Midbrain (tissue), 1 donor: Measurements from ENCODE around the gene NECAP2.
"Not testable (repeated sequence)": the region's sequence is repeated elsewhere in the genome, so short reads cannot be mapped to it uniquely, and the experiment has no call there.

ENCODE experiments used
- DNase-seq: peaks from one replicate; lab custom pipeline; 2025; lab: John Stamatoyannopoulos, UW

Gene NECAP2

DNA sequence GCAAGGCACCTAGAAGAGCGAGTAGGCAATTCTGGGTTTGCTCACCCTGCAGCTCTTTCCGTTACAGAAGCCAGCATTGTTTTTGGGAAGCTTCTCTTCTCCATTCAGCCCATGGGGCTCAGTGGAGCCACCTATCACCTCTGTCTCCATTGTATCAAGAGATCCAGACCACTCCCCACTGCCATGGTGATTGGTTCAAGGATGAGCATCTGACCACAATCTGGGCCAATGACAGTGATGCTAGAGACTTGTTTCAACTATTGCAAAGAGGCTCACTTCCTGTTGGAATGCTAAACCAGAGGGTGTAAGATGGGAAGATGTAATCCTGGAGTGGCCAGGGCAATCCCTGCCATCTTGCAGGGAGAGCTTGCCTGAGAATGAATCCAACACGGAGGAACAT is 9.9 kb upstream of the NECAP2 start:
- DNase-seq: no peak

DNA sequence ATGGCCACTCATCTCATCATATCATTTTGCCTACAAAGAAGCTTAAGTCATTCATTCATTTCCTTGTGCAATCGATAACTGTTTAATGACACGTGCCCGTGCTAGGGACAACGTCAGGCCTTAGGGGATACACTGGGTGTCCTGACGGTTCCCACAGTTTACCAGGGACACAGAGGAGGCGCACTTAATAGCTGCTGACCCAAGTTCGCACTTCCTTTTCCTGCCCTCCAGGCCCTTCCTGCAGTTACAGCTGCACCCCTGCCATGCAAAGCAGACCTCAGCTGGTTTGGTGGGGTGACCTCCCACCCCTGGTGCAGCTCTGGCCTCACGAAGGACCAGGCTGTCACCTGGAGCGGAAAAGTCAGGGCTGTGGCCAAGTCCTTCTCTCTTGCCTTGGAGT is 7.5 kb upstream of the NECAP2 start:
- no peak for DNase-seq

DNA sequence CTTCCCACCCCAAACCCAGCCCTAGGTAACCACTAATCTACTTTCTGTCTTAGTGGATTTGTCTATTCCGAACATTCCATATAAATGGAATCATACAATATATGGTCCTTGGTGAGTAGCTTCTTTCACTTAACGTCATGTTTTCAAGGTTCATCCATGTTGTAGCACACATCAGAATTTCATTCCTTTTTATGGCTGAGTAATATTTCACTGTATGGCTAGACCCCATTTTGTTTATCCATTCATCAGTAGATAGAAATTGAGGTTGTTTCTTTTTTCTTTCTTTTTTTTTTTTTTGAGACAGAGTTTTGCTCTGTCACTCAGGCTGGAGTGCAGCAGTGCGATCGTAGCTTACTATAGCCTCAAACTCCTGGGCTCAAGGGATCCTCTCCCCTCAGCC is 6.5 kb upstream of the NECAP2 start:
- DNase-seq: no peak

GRCh38 chr1:16434501-16434900 is 6.0 kb upstream of the NECAP2 start:
- DNase-seq: no peak

DNA sequence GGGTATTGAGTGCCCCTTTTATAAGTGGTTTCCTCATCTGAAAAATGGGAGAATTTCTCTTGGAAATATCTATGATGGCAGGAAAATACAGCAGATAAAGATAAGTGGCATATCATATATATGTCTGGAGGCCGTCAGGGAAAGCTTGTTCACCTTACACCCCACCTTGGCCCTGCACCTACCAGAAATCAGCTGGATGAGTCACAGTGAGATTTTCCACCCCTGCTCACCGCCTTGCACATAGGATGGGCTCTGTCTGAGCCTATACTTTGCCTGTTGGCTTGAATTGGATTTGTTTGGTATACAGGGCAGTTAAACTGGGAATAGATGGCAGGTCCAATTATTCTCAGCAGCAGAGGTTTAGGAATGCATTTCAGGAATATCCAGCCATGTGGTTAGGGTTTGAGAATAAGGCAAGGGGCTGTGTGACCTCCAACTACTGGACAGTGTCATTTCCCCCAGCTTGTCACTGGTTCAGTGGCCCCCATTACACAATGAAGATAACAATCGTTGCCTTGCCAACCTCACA is 3.5 kb upstream of the NECAP2 start, which contains the start of gene SPATA21:
Gene SPATA21, minus strand, starts transcription at position 479 of the 529 bp plus-strand sequence. CDS start 6,053 bp downstream, outside the sequence.
- DNase-seq: no peak

DNA sequence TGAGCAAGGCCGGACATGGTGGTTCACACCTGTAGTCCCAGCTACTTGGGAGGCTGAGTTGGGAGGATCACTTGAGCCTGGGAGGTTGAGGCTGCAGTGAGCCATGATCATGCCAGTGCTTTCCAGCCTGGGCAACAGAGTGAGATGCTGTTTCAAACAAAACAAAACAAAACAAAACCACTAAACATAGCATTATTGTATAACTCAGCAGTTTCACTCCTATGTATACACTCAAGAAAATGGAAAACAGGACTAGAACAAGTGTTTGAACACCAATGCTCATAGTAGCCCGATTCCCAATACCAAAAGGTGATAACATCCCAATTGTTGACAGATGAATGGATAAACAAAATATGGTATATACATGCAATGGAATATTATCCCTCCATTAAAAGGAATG is 2.0 kb upstream of the NECAP2 start:
- no peak for DNase-seq

- DNase-seq: no peak
Observed at GRCh38 chr1:16438924-16439323, 1.6 kb upstream of the NECAP2 start.

DNA sequence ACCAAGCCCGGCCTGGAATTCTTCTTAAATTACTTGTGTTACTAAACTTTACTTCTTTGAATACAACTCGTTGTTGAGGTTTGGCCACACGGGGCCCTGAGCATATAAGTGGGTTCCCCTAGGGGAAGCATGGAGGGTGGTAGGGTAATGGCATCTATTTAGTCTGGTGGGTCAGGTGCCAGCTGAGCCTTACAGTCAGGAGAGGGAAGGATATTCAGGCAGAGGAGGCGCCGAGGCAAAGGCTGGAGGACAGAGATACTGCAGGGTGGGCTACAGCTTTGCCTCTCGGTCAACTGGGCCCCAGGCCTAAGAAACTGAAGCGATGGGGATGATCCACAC is 424 bp upstream of the NECAP2 start:
- no peak for DNase-seq

DNA sequence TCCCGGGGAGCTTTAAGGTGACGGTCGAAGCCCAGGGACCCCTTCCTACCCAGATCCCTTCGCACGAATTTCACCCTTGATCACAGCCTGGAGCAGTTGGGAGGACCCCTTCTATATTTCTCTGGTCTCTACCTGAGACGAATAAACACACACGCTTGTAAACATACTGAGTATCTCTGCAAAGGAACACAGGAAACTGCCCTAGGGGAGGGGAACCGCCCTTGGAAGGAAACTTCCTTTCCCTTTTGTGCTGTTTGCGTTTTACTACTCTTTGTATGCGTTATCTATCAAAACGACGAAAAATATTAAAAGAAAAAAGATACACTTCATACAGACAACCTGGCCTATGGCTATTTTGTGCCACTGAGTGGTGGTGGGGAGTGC is 750 bp downstream of the NECAP2 start:
- DNase-seq: no peak

DNA sequence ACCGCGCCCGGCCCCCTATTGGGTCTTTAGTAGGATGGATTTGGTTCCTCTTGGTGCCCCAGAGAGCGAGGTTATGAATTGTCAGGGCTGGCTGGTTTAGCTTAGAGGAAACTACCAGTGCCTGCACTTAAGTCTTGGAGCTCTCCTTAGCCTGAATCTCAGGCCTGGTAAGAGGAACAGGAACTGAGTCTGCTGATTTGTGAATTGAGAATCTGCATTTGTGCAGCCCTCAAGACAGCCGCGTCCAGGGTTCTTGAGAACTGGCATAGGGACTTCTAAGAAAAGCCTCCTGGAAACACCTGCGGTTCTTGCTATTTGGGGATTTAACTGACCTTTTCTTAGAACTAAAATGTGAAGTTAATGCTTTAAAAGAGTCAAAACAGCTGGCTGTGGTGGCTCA is 1.7 kb downstream of the NECAP2 start:
- DNase-seq: no peak

DNA sequence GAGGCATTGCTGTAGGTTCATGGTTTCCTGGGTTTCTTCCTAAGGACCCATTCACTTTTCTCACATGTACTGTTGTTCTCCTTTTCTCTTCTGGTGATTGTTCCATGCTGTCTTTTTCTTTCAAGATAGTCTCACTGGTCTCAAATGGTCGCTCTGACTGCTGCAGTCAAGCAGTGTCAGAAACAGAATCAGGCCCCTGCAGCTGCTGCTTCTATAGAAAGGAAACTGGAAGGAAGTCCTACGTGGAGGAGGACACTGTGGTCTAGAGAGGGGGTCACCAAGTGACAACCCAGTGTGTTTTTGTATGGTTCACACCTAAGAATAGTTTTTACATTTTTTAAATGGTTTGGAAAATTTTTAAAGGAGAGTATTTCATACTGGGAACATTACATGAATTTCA is 2.4 kb downstream of the NECAP2 start:
- DNase-seq: no peak

- DNase-seq: no peak
Observed at GRCh38 chr1:16443975-16444770, 3.6 kb downstream of the NECAP2 start.

GRCh38 chr1:16445052-16445451 is 4.5 kb downstream of the NECAP2 start:
- no peak for DNase-seq

GRCh38 chr1:16446116-16446515 is 5.6 kb downstream of the NECAP2 start:
- DNase-seq: no peak

DNA sequence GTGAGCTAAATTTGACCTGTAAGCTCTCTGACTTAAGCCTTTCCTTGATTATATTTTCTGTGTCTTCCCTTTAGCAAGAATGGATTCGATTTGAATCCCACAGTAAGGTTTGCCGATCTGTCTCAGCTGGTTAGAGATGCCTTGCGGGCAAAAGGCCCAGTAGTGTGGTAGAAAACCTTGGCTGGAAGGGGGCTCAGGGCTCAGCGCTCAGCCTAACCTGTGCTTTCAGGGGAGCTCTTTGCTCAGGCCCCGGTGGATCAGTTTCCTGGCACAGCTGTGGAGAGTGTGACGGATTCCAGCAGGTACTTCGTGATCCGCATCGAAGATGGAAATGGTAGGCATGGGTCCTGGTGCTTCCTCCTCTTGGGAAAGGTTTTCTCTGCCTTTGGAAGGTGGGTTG is 7.1 kb downstream of the NECAP2 start:
- DNase-seq: no peak

GRCh38 chr1:16449065-16449464 is 8.5 kb downstream of the NECAP2 start:
- DNase-seq: no peak

DNA sequence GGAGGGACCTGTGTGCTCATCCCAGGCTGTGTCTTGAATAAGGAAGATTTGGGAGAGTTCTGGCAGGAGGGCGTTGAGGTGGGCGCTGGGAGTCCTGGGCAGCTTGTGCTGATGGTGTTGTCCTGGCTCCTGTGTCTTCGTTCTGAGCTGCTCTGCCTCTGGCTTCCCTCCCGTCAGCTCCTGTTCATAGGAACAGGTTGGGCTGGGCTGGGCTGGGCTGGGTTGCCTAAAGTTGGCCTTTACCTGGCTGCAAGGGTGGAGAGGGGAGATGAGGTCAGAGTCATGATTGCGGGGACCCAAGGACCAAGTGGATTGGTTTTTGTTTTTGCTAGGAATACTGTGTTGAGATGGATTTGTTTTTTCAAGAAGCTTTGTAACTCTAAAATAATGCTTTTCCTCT is 9.1 kb downstream of the NECAP2 start:
- no peak for DNase-seq

DNA sequence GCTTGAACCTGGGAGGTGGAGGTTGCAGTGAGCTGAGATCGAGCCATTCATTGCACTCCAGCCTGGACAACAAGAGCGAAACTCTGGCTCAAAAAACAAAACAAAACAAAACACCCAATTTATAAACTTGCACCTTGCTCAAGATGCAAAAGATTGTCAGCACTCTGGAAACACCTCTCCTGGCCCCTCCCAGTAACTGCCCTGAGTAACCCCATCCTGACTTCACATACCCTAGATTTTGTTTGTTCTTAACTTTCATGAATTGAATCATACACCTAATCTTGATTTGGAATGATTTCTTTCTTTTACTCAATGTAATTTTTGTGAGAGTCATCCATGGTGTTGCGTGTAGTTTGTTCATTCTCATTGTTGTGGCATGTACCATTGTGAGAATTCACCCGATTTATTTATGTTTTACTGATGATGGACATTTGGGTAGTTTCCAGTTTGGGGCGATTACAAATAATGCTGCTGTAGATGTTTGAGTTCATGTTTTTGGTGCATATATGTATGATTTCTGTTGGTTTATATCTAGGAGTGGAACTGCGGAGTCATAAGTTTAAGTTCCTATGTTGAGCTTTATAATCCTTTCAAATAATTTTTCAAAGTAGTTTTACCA is 10.4 kb downstream of the NECAP2 start:
- no peak for DNase-seq

DNA sequence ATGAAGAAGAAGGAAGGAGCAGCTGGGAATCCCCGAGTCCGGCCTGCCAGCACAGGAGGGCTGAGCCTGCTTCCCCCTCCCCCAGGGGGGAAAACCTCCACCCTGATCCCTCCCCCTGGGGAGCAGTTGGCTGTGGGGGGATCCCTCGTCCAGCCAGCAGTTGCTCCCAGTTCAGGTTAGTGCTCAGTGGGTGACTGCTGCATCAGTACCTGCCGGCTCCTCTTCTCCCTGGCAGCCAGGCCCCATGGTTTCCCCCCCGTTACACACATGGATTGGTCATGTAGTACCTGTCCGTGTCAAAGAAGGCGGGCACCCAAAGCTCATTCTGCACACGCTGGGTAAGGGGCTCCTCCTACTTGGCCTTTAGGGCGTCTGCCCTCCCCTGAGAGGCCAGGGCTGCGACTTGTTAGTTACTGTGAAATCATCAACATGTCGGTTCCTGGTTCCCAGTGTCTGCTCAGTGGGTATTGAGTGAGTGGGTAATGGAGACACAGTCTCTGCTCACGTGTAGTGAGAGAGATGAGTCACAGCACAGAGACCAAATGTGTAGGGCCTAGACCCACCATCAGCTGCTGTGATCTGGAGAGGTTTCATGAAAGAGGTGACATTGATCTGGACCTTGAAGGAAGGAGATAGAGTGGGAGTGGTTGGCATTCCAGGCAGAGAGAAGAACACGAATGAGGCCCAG is 11.5 kb downstream of the NECAP2 start:
- no peak for DNase-seq

- not testable (repeated sequence) for DNase-seq
Observed at GRCh38 chr1:16454909-16455308, 14.4 kb downstream of the NECAP2 start.

GRCh38 chr1:16456151-16456550 is 15.6 kb downstream of the NECAP2 start:
- DNase-seq: not testable (repeated sequence)

- peak; percentile 15 for DNase-seq
Observed at GRCh38 chr1:16458831-16459230, 18.3 kb downstream of the NECAP2 start.

- peak; percentile 25 for DNase-seq
Observed at GRCh38 chr1:16459352-16459925, 18.9 kb downstream of the NECAP2 start.
